Activated T-helper 9 cell treated with anti-CD3 and anti-CD28 coated beads, Interleukin-2, amount 50 U/mL, for 16 hours (primary cell): ENCODE measurements around the gene TUBA4A.
"Not testable (repeated sequence)": the region's sequence is repeated elsewhere in the genome, so short reads cannot be mapped to it uniquely, and the experiment has no call there.

Experiments
- DNase-seq: peaks from one replicate; pipeline ENCODE4 v3.0.0-alpha.2; 2020; ENCODE audit warnings: low read depth

The TUBA4A gene

GRCh38 chr2:219266886-219267285 lies 13.2 kb upstream of the TUBA4A start:
- no peak for DNase-seq

GRCh38 chr2:219266232-219266631 lies 12.5 kb upstream of the TUBA4A start:
- DNase-seq, result no peak

GRCh38 chr2:219261024-219261855 lies 7.5 kb upstream of the TUBA4A start:
- DNase-seq, result no peak

GRCh38 chr2:219258942-219259341 lies 5.2 kb upstream of the TUBA4A start:
- DNase-seq, result not testable (repeated sequence)

GRCh38 chr2:219254590-219255201 lies 978 bp upstream of the TUBA4A start:
- peak; percentile 20 for DNase-seq

- DNase-seq, result peak; percentile 27
These were observed 592 bp downstream of the TUBA4A start, which contains the start of gene TUBA4B for GRCh38 chr2:219252900-219253752. TUBA4B (plus strand) TSS chr2:219253243; CDS start chr2:219253408, 165 bp downstream.

GRCh38 chr2:219252570-219252899 lies 1.2 kb downstream of the TUBA4A start:
- peak; percentile 24 for DNase-seq

GRCh38 chr2:219252084-219252483 lies 1.6 kb downstream of the TUBA4A start:
- no peak for DNase-seq

- DNase-seq, result no peak
These were observed 2.1 kb downstream of the TUBA4A start for GRCh38 chr2:219251656-219252055.

- no peak for DNase-seq
These were observed 3.5 kb downstream of the TUBA4A start for GRCh38 chr2:219250049-219250781.

GRCh38 chr2:219249203-219249980 lies 4.3 kb downstream of the TUBA4A start:
- DNase-seq, result no peak

GRCh38 chr2:219248845-219249202 lies 4.9 kb downstream of the TUBA4A start:
- no peak for DNase-seq

GRCh38 chr2:219247678-219248642 lies 5.8 kb downstream of the TUBA4A start:
- peak; percentile 43 for DNase-seq

GRCh38 chr2:219246559-219246958 lies 7.2 kb downstream of the TUBA4A start:
- DNase-seq, result no peak

- no peak for DNase-seq
These were observed 7.9 kb downstream of the TUBA4A start for GRCh38 chr2:219245899-219246230.

GRCh38 chr2:219245148-219245898 lies 8.4 kb downstream of the TUBA4A start, which contains the start of the genes GLB1L and STK16:
GLB1L (minus strand) TSS chr2:219245444; CDS start chr2:219243573, 1,871 bp downstream.
STK16 (plus strand) TSS chr2:219245479; CDS start chr2:219246000, 521 bp downstream.
- peak; percentile 83 for DNase-seq

GRCh38 chr2:219244789-219245147 lies 8.9 kb downstream of the TUBA4A start:
- no peak for DNase-seq

GRCh38 chr2:219243291-219243761 lies 10.4 kb downstream of the TUBA4A start:
- DNase-seq, result no peak

- DNase-seq, result no peak
These were observed 19.4 kb downstream of the TUBA4A start for GRCh38 chr2:219234331-219234730.
